ENCODE measurements around the gene TRIM33. TPM values are rescaled to one million over a fixed set of nuclear protein-coding genes. Genes with fewer than 3 reads are reported as not detected.

TRIM33 gene
- total and polyA plus RNA-seq, 12 donors = 13.8 to 49.0 (median 27.0) TPM

DNA sequence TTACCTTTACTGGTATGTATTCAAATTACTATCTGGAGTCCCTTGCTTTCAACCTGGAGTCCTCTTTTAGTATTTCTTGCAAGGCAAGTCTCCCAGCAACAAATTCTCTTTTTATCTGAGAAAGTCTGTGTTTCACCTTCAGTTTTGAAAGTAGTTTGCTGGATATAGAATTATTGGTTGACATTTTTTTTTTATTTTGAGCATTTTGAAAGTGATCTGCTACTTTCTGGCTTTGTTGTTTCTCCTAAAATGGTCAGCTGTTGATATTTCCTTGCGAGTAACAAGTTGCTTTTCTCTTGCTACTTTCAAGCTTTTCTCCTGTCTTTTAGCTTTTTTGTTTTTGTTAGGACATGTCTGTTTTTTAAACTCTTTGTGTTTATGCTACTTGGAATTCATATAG, 126.1 kb downstream of the TRIM33 start:
- intact Hi-C loops (cut with DNase I) = no loop called here
- Histone ChIP-seq H3K36me3 (replicated peaks in 1 of 2) (no peaks in the 10 kb centered on the region), H3K27ac (no peak overlapping the region), H3K4me3 (no peak overlapping the region), H3K9me3 (replicated peaks in 1 of 3) (peaks cover 0 to 12% (median 11%) of the 10 kb centered on the region in 3 donors), H3K4me1 (replicated peaks in 1 of 2) (no peaks in the 10 kb centered on the region), H3K27me3 (no peaks in the 10 kb centered on the region)
- WGBS, 4 donors = 93 to 100% (median 100%) methylated on average over 1 of the region's 1 CpG
- no peak for TF ChIP-seq POLR2A (IDR thresholded peaks at IDR 0.05)
- TF ChIP-seq, protein P1, sequence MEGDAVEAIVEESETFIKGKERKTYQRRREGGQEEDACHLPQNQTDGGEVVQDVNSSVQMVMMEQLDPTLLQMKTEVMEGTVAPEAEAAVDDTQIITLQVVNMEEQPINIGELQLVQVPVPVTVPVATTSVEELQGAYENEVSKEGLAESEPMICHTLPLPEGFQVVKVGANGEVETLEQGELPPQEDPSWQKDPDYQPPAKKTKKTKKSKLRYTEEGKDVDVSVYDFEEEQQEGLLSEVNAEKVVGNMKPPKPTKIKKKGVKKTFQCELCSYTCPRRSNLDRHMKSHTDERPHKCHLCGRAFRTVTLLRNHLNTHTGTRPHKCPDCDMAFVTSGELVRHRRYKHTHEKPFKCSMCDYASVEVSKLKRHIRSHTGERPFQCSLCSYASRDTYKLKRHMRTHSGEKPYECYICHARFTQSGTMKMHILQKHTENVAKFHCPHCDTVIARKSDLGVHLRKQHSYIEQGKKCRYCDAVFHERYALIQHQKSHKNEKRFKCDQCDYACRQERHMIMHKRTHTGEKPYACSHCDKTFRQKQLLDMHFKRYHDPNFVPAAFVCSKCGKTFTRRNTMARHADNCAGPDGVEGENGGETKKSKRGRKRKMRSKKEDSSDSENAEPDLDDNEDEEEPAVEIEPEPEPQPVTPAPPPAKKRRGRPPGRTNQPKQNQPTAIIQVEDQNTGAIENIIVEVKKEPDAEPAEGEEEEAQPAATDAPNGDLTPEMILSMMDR (IDR thresholded peaks at IDR 0.05) = no peak
- no peak for DNase-seq

- intact Hi-C loops (cut with DNase I) = no loop called here
- Histone ChIP-seq H3K27me3 (no peaks in the 10 kb centered on the region), H3K4me3 (no peak overlapping the region), H3K27ac (no peak overlapping the region), H3K36me3 (replicated peaks in 1 of 2) (no peaks in the 10 kb centered on the region), H3K4me1 (replicated peaks in 1 of 2) (no peaks in the 10 kb centered on the region), H3K9me3 (replicated peaks in 1 of 3) (peaks cover 0 to 7% (median 5%) of the 10 kb centered on the region in 3 donors)
- TF ChIP-seq, protein P1 (IDR thresholded peaks at IDR 0.05) = no peak
- no peak for TF ChIP-seq POLR2A (IDR thresholded peaks at IDR 0.05)
- DNase-seq = no peak
Observed at GRCh38 chr1:114379987-114380386, 131.0 kb downstream of the TRIM33 start.

- no peak overlapping the region for H3K4me3 ChIP-seq
- no peak for TF ChIP-seq POLR2A (IDR thresholded peaks at IDR 0.05)
- TF ChIP-seq, protein P1 (IDR thresholded peaks at IDR 0.05) = no peak
- 90 to 95% (median 94%) methylated on average over 2 of the region's 2 CpGs for WGBS, 4 donors
- no peak overlapping the region for H3K27ac ChIP-seq
- H3K9me3 ChIP-seq (replicated peaks in 1 of 3) = peaks cover 0 to 4% (median under 1%) of the 10 kb centered on the region in 3 donors
- H3K36me3 ChIP-seq (replicated peaks in 1 of 2) = no peaks in the 10 kb centered on the region
- intact Hi-C loops (cut with DNase I) = no loop called here
- H3K27me3 ChIP-seq = no peaks in the 10 kb centered on the region
- H3K4me1 ChIP-seq (replicated peaks in 1 of 2) = no peaks in the 10 kb centered on the region
- DNase-seq = no peak
Observed at GRCh38 chr1:114379358-114379757, 131.6 kb downstream of the TRIM33 start.

DNA sequence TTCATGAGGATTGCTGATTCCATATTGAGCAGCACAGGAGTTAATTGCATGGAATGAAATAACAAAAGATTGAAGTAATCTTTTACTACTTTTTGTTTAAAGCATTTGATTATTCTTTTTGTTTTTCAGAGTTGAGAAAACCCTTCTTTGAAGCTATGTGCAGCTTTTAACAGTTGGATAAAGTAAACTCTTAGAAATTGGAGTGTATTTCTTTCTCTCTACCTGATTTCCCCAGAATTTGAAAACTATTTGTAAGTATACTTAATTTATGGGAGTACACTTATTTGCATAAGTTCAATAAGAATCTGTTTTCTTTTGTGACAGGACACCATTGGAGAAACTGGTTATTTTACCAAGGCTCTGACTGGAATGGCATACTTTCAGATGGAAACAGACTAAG, 133.6 kb downstream of the TRIM33 start:
- Histone ChIP-seq H3K27ac (no peak overlapping the region), H3K36me3 (replicated peaks in 1 of 2) (no peaks in the 10 kb centered on the region), H3K4me3 (no peak overlapping the region), H3K27me3 (no peaks in the 10 kb centered on the region), H3K4me1 (replicated peaks in 1 of 2) (no peaks in the 10 kb centered on the region), H3K9me3 (replicated peaks in 1 of 3) (peaks cover 0 to 10% (median 4%) of the 10 kb centered on the region in 3 donors)
- intact Hi-C loops (cut with DNase I) = no loop called here
- DNase-seq = no peak
- TF ChIP-seq, protein P1 (IDR thresholded peaks at IDR 0.05) = no peak
- no peak for TF ChIP-seq POLR2A (IDR thresholded peaks at IDR 0.05)

All from adrenal gland (tissue), 12 donors.